Limb (tissue), 2 donors: ENCODE results near the gene CREBBP.

Experiments used
- DNase-seq, 2 donors: peaks; one replicate each; pipeline ENCODE4 v3.0.0-alpha.2; 2016; ENCODE audit errors: extremely low spot score in 2 of 2

Gene CREBBP

GRCh38 chr16:3856367-3857141 is 24.0 kb downstream of the CREBBP start:
- no peak for DNase-seq

GRCh38 chr16:3854750-3855541 is 25.6 kb downstream of the CREBBP start:
- DNase-seq, result no peak

GRCh38 chr16:3850544-3850899 is 30.0 kb downstream of the CREBBP start:
- no peak for DNase-seq

- no peak for DNase-seq
Measured at GRCh38 chr16:3849751-3850543, 30.6 kb downstream of the CREBBP start.

GRCh38 chr16:3846595-3847091 is 33.9 kb downstream of the CREBBP start:
- no peak for DNase-seq

- no peak for DNase-seq
Measured at GRCh38 chr16:3846087-3846486, 34.4 kb downstream of the CREBBP start.

GRCh38 chr16:3842994-3843393 is 37.5 kb downstream of the CREBBP start:
- DNase-seq, result no peak

GRCh38 chr16:3841729-3842508 is 38.6 kb downstream of the CREBBP start:
- no peak for DNase-seq

GRCh38 chr16:3839402-3840184 is 40.9 kb downstream of the CREBBP start:
- DNase-seq, result no peak

- DNase-seq, result no peak
Measured at GRCh38 chr16:3838600-3839401, 41.7 kb downstream of the CREBBP start.

- DNase-seq, result no peak
Measured at GRCh38 chr16:3837851-3838586, 42.5 kb downstream of the CREBBP start.

- DNase-seq, result no peak
Measured at GRCh38 chr16:3836641-3837040, 43.9 kb downstream of the CREBBP start.

- no peak for DNase-seq
Measured at GRCh38 chr16:3835089-3835602, 45.4 kb downstream of the CREBBP start.

GRCh38 chr16:3832668-3833067 is 47.8 kb downstream of the CREBBP start:
- no peak for DNase-seq

- DNase-seq, result no peak
Measured at GRCh38 chr16:3830625-3831254, 49.8 kb downstream of the CREBBP start.

- DNase-seq, result no peak
Measured at GRCh38 chr16:3829631-3830536, 50.6 kb downstream of the CREBBP start.

GRCh38 chr16:3825940-3826339 is 54.6 kb downstream of the CREBBP start:
- no peak for DNase-seq
